RWPE2 (cell line): ENCODE data around the gene SDSL.
A peak's percentile ranks its signal among the peaks of the same experiment; 100 is the strongest.

Source experiments
- ATAC-seq: fragments of 200-7000 bp; cut with Tn5 transposase; 3 replicates; pipeline ENCODE4 v1.9.1; 2021; ENCODE audit warnings: low read depth
- DNase-seq: peaks from one replicate; pipeline ENCODE4 v3.0.0-alpha.2; 2020; ENCODE audit warnings: low spot score
- H3K27ac ChIP-seq: fragments of 450-650 bp; 2 replicates; pipeline ENCODE4 v1.5.1; 2017; ENCODE audit warnings: mild to moderate bottlenecking; ENCODE audit not compliant: poor library complexity, severe bottlenecking
- H3K27me3 ChIP-seq: fragments of 250-450 bp; sonication (Bioruptor Pico); 2 replicates; pipeline ENCODE4 v1.5.1; 2021; ENCODE audit warnings: mild to moderate bottlenecking, moderate library complexity; ENCODE audit not compliant: insufficient read depth, poor library complexity, severe bottlenecking
- H3K36me3 ChIP-seq: fragments of 250-450 bp; sonication (Bioruptor Pico); 2 replicates; pipeline ENCODE4 v1.5.1; 2020; ENCODE audit warnings: low read depth, mild to moderate bottlenecking, moderate library complexity
- H3K4me1 ChIP-seq: fragments of 250-450 bp; sonication (Bioruptor Pico); 2 replicates; pipeline ENCODE4 v1.5.1; 2021; ENCODE audit warnings: mild to moderate bottlenecking, moderate library complexity; ENCODE audit not compliant: insufficient read depth, poor library complexity, severe bottlenecking
- H3K4me3 ChIP-seq: fragments of 250-450 bp; sonication (Bioruptor Pico); 2 replicates; pipeline ENCODE4 v1.5.1; 2021; ENCODE audit warnings: mild to moderate bottlenecking, moderate library complexity; ENCODE audit not compliant: severe bottlenecking
- H3K9me3 ChIP-seq: fragments of 250-450 bp; sonication (Bioruptor Pico); 2 replicates; pipeline ENCODE4 v1.5.1; 2021; ENCODE audit warnings: mild to moderate bottlenecking, moderate library complexity; ENCODE audit not compliant: severe bottlenecking
- CTCF ChIP-seq: fragments of 450-650 bp; IDR thresholded peaks from one replicate; pipeline ENCODE4 v1.5.1; 2017; ENCODE audit warnings: mild to moderate bottlenecking, moderate library complexity; ENCODE audit not compliant: poor library complexity, severe bottlenecking

SDSL gene

GRCh38 chr12:113463746-113464451, 41.7 kb downstream of the SDSL start:
- no peak for TF ChIP-seq CTCF
- ATAC-seq (0 out of 3 replicates have a peak, but pooled peaks have one; percentile 10), DNase-seq (no peak)
- Histone ChIP-seq H3K9me3 (no peaks in the 10 kb centered on the region), H3K27ac (no peak overlapping the region), H3K4me3 (no peak overlapping the region), H3K4me1 (no peaks in the 10 kb centered on the region), H3K27me3 (peaks cover 78% of the 10 kb centered on the region), H3K36me3 (no peaks in the 10 kb centered on the region)

GRCh38 chr12:113464452-113464775, 42.2 kb downstream of the SDSL start:
- TF ChIP-seq CTCF, result no peak
- Histone ChIP-seq H3K36me3 (no peaks in the 10 kb centered on the region), H3K4me1 (no peaks in the 10 kb centered on the region), H3K4me3 (no peak overlapping the region), H3K27me3 (peaks cover 83% of the 10 kb centered on the region), H3K9me3 (no peaks in the 10 kb centered on the region), H3K27ac (no peak overlapping the region)
- ATAC-seq (peak; percentile 17; the same call in 1 of the 3 replicates), DNase-seq (no peak)

- no peaks in the 10 kb centered on the region for H3K9me3 ChIP-seq
- H3K36me3 ChIP-seq, result no peaks in the 10 kb centered on the region
- H3K27ac ChIP-seq, result no peak overlapping the region
- peaks cover 90% of the 10 kb centered on the region for H3K27me3 ChIP-seq
- DNase-seq (no peak), ATAC-seq (no peak)
- no peak overlapping the region for H3K4me3 ChIP-seq
- H3K4me1 ChIP-seq, result no peaks in the 10 kb centered on the region
- TF ChIP-seq CTCF, result no peak
These were observed 42.9 kb downstream of the SDSL start for GRCh38 chr12:113464852-113465719.

GRCh38 chr12:113465808-113466453, 43.8 kb downstream of the SDSL start:
- H3K9me3 ChIP-seq, result no peaks in the 10 kb centered on the region
- no peaks in the 10 kb centered on the region for H3K36me3 ChIP-seq
- H3K27ac ChIP-seq, result no peak overlapping the region
- no peaks in the 10 kb centered on the region for H3K4me1 ChIP-seq
- no peak for TF ChIP-seq CTCF
- H3K4me3 ChIP-seq, result no peak overlapping the region
- DNase-seq (no peak), ATAC-seq (no peak)
- peaks cover 94% of the 10 kb centered on the region for H3K27me3 ChIP-seq
